Measurements from ENCODE around the gene BOD1L2.

Gene BOD1L2

GRCh38 chr18:57128220-57128932 lies 18.5 kb upstream of the BOD1L2 start:
- WGBS (ENCODE audit: extremely low coverage, insufficient coverage, insufficient read length) = no CpG with 5 or more reads among the region's 8 CpGs
- no peaks in the 10 kb centered on the region for H3K27me3 ChIP-seq (ENCODE audit: insufficient read depth, low read length)
- H3K14ac ChIP-seq (ENCODE audit: low read length) = no peak overlapping the region
- no peaks in the 10 kb centered on the region for H3K4me1 ChIP-seq (ENCODE audit: control insufficient read depth in 1 of 2, insufficient read depth in 2 of 2, low read length in 2 of 2)
- peaks cover 2% of the 10 kb centered on the region for H3K9me3 ChIP-seq (ENCODE audit: insufficient read depth, low read depth, low read length)
- no peak overlapping the region for H2AK5ac ChIP-seq (ENCODE audit: low read length)
- DNase-seq = no peak
- no peak overlapping the region for H3K23ac ChIP-seq (ENCODE audit: low read length)
- H3K27ac ChIP-seq (ENCODE audit: low read depth, low read length) = no peak overlapping the region
- no peak overlapping the region for H4K12ac ChIP-seq (ENCODE audit: low read depth, low read length)
- no peak overlapping the region for H3K4me2 ChIP-seq (ENCODE audit: low read length)
- no peaks in the 10 kb centered on the region for H3K79me1 ChIP-seq (ENCODE audit: low read length)
- no peak overlapping the region for H3K9ac ChIP-seq (ENCODE audit: low read length)
- H3K4me3 ChIP-seq (ENCODE audit: low read depth, low read length) = no peak overlapping the region
- no peak overlapping the region for H4K91ac ChIP-seq (ENCODE audit: low read depth, low read length)
- H3K18ac ChIP-seq (ENCODE audit: low read length) = no peak overlapping the region
- H3K79me2 ChIP-seq (ENCODE audit: control insufficient read depth, insufficient read depth, low read length, poor library complexity) = no peaks in the 10 kb centered on the region
- no peak overlapping the region for H2BK12ac ChIP-seq (ENCODE audit: low read length)
- H2AFZ ChIP-seq (ENCODE audit: insufficient read depth, low read length, poor library complexity) = no peak overlapping the region
- no peak overlapping the region for H3K4ac ChIP-seq (ENCODE audit: low read depth, low read length)
- no peak overlapping the region for H2BK120ac ChIP-seq (ENCODE audit: insufficient read depth, low read length, poor library complexity)
- no peak overlapping the region for H4K8ac ChIP-seq (ENCODE audit: low read depth, low read length)
- H3K36me3 ChIP-seq (ENCODE audit: control insufficient read depth in 1 of 2, insufficient read depth in 2 of 2, low read length in 2 of 2) = no peaks in the 10 kb centered on the region
- H2BK5ac ChIP-seq (ENCODE audit: low read depth, low read length, poor library complexity) = no peak overlapping the region

GRCh38 chr18:57131101-57131500 lies 15.8 kb upstream of the BOD1L2 start:
- H3K14ac ChIP-seq (ENCODE audit: low read length) = no peak overlapping the region
- no peak overlapping the region for H4K91ac ChIP-seq (ENCODE audit: low read depth, low read length)
- H3K9me3 ChIP-seq (ENCODE audit: insufficient read depth, low read depth, low read length) = peaks cover 2% of the 10 kb centered on the region
- H2BK5ac ChIP-seq (ENCODE audit: low read depth, low read length, poor library complexity) = no peak overlapping the region
- H3K27me3 ChIP-seq (ENCODE audit: insufficient read depth, low read length) = no peaks in the 10 kb centered on the region
- H2AK5ac ChIP-seq (ENCODE audit: low read length) = no peak overlapping the region
- no peak overlapping the region for H3K23ac ChIP-seq (ENCODE audit: low read length)
- H3K27ac ChIP-seq (ENCODE audit: low read depth, low read length) = no peak overlapping the region
- no peak overlapping the region for H3K4me3 ChIP-seq (ENCODE audit: low read depth, low read length)
- no peak overlapping the region for H3K4me2 ChIP-seq (ENCODE audit: low read length)
- H3K18ac ChIP-seq (ENCODE audit: low read length) = no peak overlapping the region
- H2BK12ac ChIP-seq (ENCODE audit: low read length) = no peak overlapping the region
- no CpG with 5 or more reads among the region's 5 CpGs for WGBS (ENCODE audit: extremely low coverage, insufficient coverage, insufficient read length)
- H3K36me3 ChIP-seq (ENCODE audit: control insufficient read depth in 1 of 2, insufficient read depth in 2 of 2, low read length in 2 of 2) = no peaks in the 10 kb centered on the region
- H2BK120ac ChIP-seq (ENCODE audit: insufficient read depth, low read length, poor library complexity) = no peak overlapping the region
- H3K4me1 ChIP-seq (ENCODE audit: control insufficient read depth in 1 of 2, insufficient read depth in 2 of 2, low read length in 2 of 2) = no peaks in the 10 kb centered on the region
- H2AFZ ChIP-seq (ENCODE audit: insufficient read depth, low read length, poor library complexity) = no peak overlapping the region
- H3K4ac ChIP-seq (ENCODE audit: low read depth, low read length) = no peak overlapping the region
- H4K8ac ChIP-seq (ENCODE audit: low read depth, low read length) = no peak overlapping the region
- no peak overlapping the region for H3K9ac ChIP-seq (ENCODE audit: low read length)
- no peaks in the 10 kb centered on the region for H3K79me1 ChIP-seq (ENCODE audit: low read length)
- H3K79me2 ChIP-seq (ENCODE audit: control insufficient read depth, insufficient read depth, low read length, poor library complexity) = no peaks in the 10 kb centered on the region
- no peak for DNase-seq
- no peak overlapping the region for H4K12ac ChIP-seq (ENCODE audit: low read depth, low read length)

- H3K23ac ChIP-seq (ENCODE audit: low read length) = no peak overlapping the region
- H3K79me2 ChIP-seq (ENCODE audit: control insufficient read depth, insufficient read depth, low read length, poor library complexity) = no peaks in the 10 kb centered on the region
- H2AK5ac ChIP-seq (ENCODE audit: low read length) = no peak overlapping the region
- no peak for DNase-seq
- H2BK12ac ChIP-seq (ENCODE audit: low read length) = no peak overlapping the region
- no peak overlapping the region for H4K12ac ChIP-seq (ENCODE audit: low read depth, low read length)
- H3K18ac ChIP-seq (ENCODE audit: low read length) = no peak overlapping the region
- H3K4me1 ChIP-seq (ENCODE audit: control insufficient read depth in 1 of 2, insufficient read depth in 2 of 2, low read length in 2 of 2) = no peaks in the 10 kb centered on the region
- H3K36me3 ChIP-seq (ENCODE audit: control insufficient read depth in 1 of 2, insufficient read depth in 2 of 2, low read length in 2 of 2) = no peaks in the 10 kb centered on the region
- H3K4me2 ChIP-seq (ENCODE audit: low read length) = no peak overlapping the region
- H4K91ac ChIP-seq (ENCODE audit: low read depth, low read length) = no peak overlapping the region
- no peak overlapping the region for H3K4ac ChIP-seq (ENCODE audit: low read depth, low read length)
- H2BK120ac ChIP-seq (ENCODE audit: insufficient read depth, low read length, poor library complexity) = no peak overlapping the region
- no peaks in the 10 kb centered on the region for H3K79me1 ChIP-seq (ENCODE audit: low read length)
- H3K9ac ChIP-seq (ENCODE audit: low read length) = no peak overlapping the region
- no peak overlapping the region for H4K8ac ChIP-seq (ENCODE audit: low read depth, low read length)
- H3K14ac ChIP-seq (ENCODE audit: low read length) = no peak overlapping the region
- H2AFZ ChIP-seq (ENCODE audit: insufficient read depth, low read length, poor library complexity) = no peak overlapping the region
- no peaks in the 10 kb centered on the region for H3K27me3 ChIP-seq (ENCODE audit: insufficient read depth, low read length)
- H3K4me3 ChIP-seq (ENCODE audit: low read depth, low read length) = no peak overlapping the region
- no peak overlapping the region for H2BK5ac ChIP-seq (ENCODE audit: low read depth, low read length, poor library complexity)
- no peak overlapping the region for H3K27ac ChIP-seq (ENCODE audit: low read depth, low read length)
- H3K9me3 ChIP-seq (ENCODE audit: insufficient read depth, low read depth, low read length) = peaks cover 2% of the 10 kb centered on the region
Measured at GRCh38 chr18:57131782-57132181, 15.1 kb upstream of the BOD1L2 start.

GRCh38 chr18:57134618-57135135 lies 12.2 kb upstream of the BOD1L2 start:
- no peak overlapping the region for H4K8ac ChIP-seq (ENCODE audit: low read depth, low read length)
- no peak overlapping the region for H4K91ac ChIP-seq (ENCODE audit: low read depth, low read length)
- no peak overlapping the region for H3K14ac ChIP-seq (ENCODE audit: low read length)
- no peaks in the 10 kb centered on the region for H3K79me2 ChIP-seq (ENCODE audit: control insufficient read depth, insufficient read depth, low read length, poor library complexity)
- H3K27me3 ChIP-seq (ENCODE audit: insufficient read depth, low read length) = no peaks in the 10 kb centered on the region
- WGBS (ENCODE audit: extremely low coverage, insufficient coverage, insufficient read length) = no CpG with 5 or more reads among the region's 4 CpGs
- H4K12ac ChIP-seq (ENCODE audit: low read depth, low read length) = no peak overlapping the region
- no peak overlapping the region for H2BK120ac ChIP-seq (ENCODE audit: insufficient read depth, low read length, poor library complexity)
- no peaks in the 10 kb centered on the region for H3K79me1 ChIP-seq (ENCODE audit: low read length)
- no peak overlapping the region for H3K9ac ChIP-seq (ENCODE audit: low read length)
- no peaks in the 10 kb centered on the region for H3K36me3 ChIP-seq (ENCODE audit: control insufficient read depth in 1 of 2, insufficient read depth in 2 of 2, low read length in 2 of 2)
- H3K4ac ChIP-seq (ENCODE audit: low read depth, low read length) = no peak overlapping the region
- no peak overlapping the region for H2AK5ac ChIP-seq (ENCODE audit: low read length)
- H3K27ac ChIP-seq (ENCODE audit: low read depth, low read length) = no peak overlapping the region
- H2BK12ac ChIP-seq (ENCODE audit: low read length) = no peak overlapping the region
- H2BK5ac ChIP-seq (ENCODE audit: low read depth, low read length, poor library complexity) = no peak overlapping the region
- no peaks in the 10 kb centered on the region for H3K4me1 ChIP-seq (ENCODE audit: control insufficient read depth in 1 of 2, insufficient read depth in 2 of 2, low read length in 2 of 2)
- H2AFZ ChIP-seq (ENCODE audit: insufficient read depth, low read length, poor library complexity) = no peak overlapping the region
- H3K4me3 ChIP-seq (ENCODE audit: low read depth, low read length) = no peak overlapping the region
- no peaks in the 10 kb centered on the region for H3K9me3 ChIP-seq (ENCODE audit: insufficient read depth, low read depth, low read length)
- H3K23ac ChIP-seq (ENCODE audit: low read length) = no peak overlapping the region
- no peak overlapping the region for H3K4me2 ChIP-seq (ENCODE audit: low read length)
- no peak for DNase-seq
- H3K18ac ChIP-seq (ENCODE audit: low read length) = no peak overlapping the region

Data from trophoblast cell (in vitro differentiated cells and primary cell).